Right forelimb (tissue), 1 donor: ENCODE results near the gene HNRNPA1.
A peak's percentile ranks its signal among the peaks of the same experiment; 100 is the strongest.
"Not testable (repeated sequence)": the region's sequence is repeated elsewhere in the genome, so short reads cannot be mapped to it uniquely, and the experiment has no call there.

ENCODE experiments used
- DNase-seq: peaks from one replicate; pipeline ENCODE4 v3.0.0-alpha.2; 2018

Gene HNRNPA1

GRCh38 chr12:54299515-54300224 is 19.1 kb downstream of the HNRNPA1 start:
- no peak for DNase-seq

GRCh38 chr12:54300225-54300731 is 19.8 kb downstream of the HNRNPA1 start:
- DNase-seq = no peak

GRCh38 chr12:54300732-54301427 is 20.4 kb downstream of the HNRNPA1 start, which contains the start of gene NFE2:
NFE2 (minus strand) TSS chr12:54301015; CDS start chr12:54295248, 5,767 bp downstream.
- DNase-seq = peak; percentile 65

- DNase-seq = no peak
Measured at GRCh38 chr12:54301428-54302048, 21.0 kb downstream of the HNRNPA1 start.

- DNase-seq = no peak
Measured at GRCh38 chr12:54303640-54304039, 23.1 kb downstream of the HNRNPA1 start.

GRCh38 chr12:54304187-54304810 is 23.8 kb downstream of the HNRNPA1 start:
- DNase-seq = no peak

GRCh38 chr12:54306925-54307741 is 26.6 kb downstream of the HNRNPA1 start:
- no peak for DNase-seq

GRCh38 chr12:54311051-54311450 is 30.5 kb downstream of the HNRNPA1 start:
- no peak for DNase-seq

- not testable (repeated sequence) for DNase-seq
Measured at GRCh38 chr12:54312309-54312708, 31.8 kb downstream of the HNRNPA1 start.

GRCh38 chr12:54321363-54321762 is 40.8 kb downstream of the HNRNPA1 start:
- DNase-seq = no peak

GRCh38 chr12:54324617-54325441 is 44.3 kb downstream of the HNRNPA1 start, which contains the start of gene COPZ1:
COPZ1 (plus strand) TSS chr12:54325131; CDS start chr12:54325164, 33 bp downstream.
- peak; percentile 96 for DNase-seq

- not testable (repeated sequence) for DNase-seq
Measured at GRCh38 chr12:54325442-54326109, 45.0 kb downstream of the HNRNPA1 start.

GRCh38 chr12:54328595-54329337 is 48.2 kb downstream of the HNRNPA1 start:
- no peak for DNase-seq

GRCh38 chr12:54329759-54330158 is 49.2 kb downstream of the HNRNPA1 start:
- DNase-seq = no peak

GRCh38 chr12:54330442-54330841 is 49.9 kb downstream of the HNRNPA1 start:
- no peak for DNase-seq

GRCh38 chr12:54331461-54331860 is 50.9 kb downstream of the HNRNPA1 start:
- no peak for DNase-seq

GRCh38 chr12:54333420-54334034 is 53.0 kb downstream of the HNRNPA1 start:
- no peak for DNase-seq
